HepG2 (cell line): Measurements from ENCODE around the gene HTRA2. TPM values are rescaled to one million over a fixed set of nuclear protein-coding genes. Genes with fewer than 3 reads are reported as not detected.

Source experiments
- CREBL2 ChIP-seq: sonication (generic); formaldehyde crosslinking; IDR thresholded peaks from 2 replicates; pipeline ENCODE4 v1.8.1; 2023; ENCODE audit warnings: missing genetic modification reagents, mild to moderate bottlenecking, borderline replicate concordance
- FLYWCH1 ChIP-seq: sonication (generic); formaldehyde crosslinking; IDR thresholded peaks from 2 replicates; pipeline ENCODE4 v1.8.1; 2023; ENCODE audit warnings: mild to moderate bottlenecking, missing genetic modification reagents
- PCBP1 ChIP-seq: fragments of 200-400 bp; formaldehyde crosslinking; IDR thresholded peaks from 2 replicates; pipeline ENCODE4 v1.6.1; 2017; ENCODE audit warnings: mild to moderate bottlenecking, low read depth, low read length, borderline replicate concordance
- ZBTB42 ChIP-seq: sonication (generic); formaldehyde crosslinking; IDR thresholded peaks from 2 replicates; pipeline ENCODE4 v1.5.0; 2020; ENCODE audit warnings: mild to moderate bottlenecking, missing genetic modification reagents
- ZFP37 ChIP-seq: sonication (generic); formaldehyde crosslinking; IDR thresholded peaks from 2 replicates; pipeline ENCODE4 v1.4.0; 2020; ENCODE audit warnings: missing genetic modification reagents, borderline replicate concordance
- ZMAT3 ChIP-seq: sonication (generic); formaldehyde crosslinking; conservative IDR thresholded peaks from 2 replicates; pipeline ENCODE4 v1.7.0; 2021; ENCODE audit warnings: missing genetic modification reagents
- ZNF512B ChIP-seq: sonication (generic); formaldehyde crosslinking; IDR thresholded peaks from 2 replicates; pipeline ENCODE4 v1.5.1; 2020; ENCODE audit warnings: missing genetic modification reagents, mild to moderate bottlenecking, borderline replicate concordance
- ZNF713 ChIP-seq: sonication (generic); formaldehyde crosslinking; IDR thresholded peaks from 2 replicates; pipeline ENCODE4 v1.4.0; 2020; ENCODE audit warnings: mild to moderate bottlenecking, missing genetic modification reagents
- ZNF724P ChIP-seq: sonication (generic); formaldehyde crosslinking; IDR thresholded peaks from 2 replicates; pipeline ENCODE4 v1.8.0; 2022; ENCODE audit warnings: missing genetic modification reagents, borderline replicate concordance
- polyA plus RNA-seq, 8 experiments: library from polyadenylated mRNA; depleted of rRNA in 3 of 8; stranded (reverse) in 7 of 8; unstranded in 1 of 8; fragments of >200 nt; fragmentation: Illumina TruSeq in 4 of 8; extraction: Trizol in 4 of 8; gene quantifications; 2 replicates each; pipeline versions ENCODE4 v1.2.1 to v1.2.3, GENCODE V29; 2011 to 2016; ENCODE audit warnings: low read depth in 4 of 8, missing spikeins in 1 of 8, mixed read lengths in 1 of 8; ENCODE audit not compliant: insufficient read depth in 1 of 8
- total RNA-seq, 5 experiments: library from RNA; depleted of rRNA; stranded (reverse); fragments of >200 nt; fragmentation: Illumina TruSeq; extraction: Trizol; gene quantifications; 2 replicates each; pipeline ENCODE4 v1.2.3, GENCODE V29; 2016; ENCODE audit warnings: low read depth in 1 of 5

HTRA2 gene
- total and polyA plus RNA-seq, 2 of the 13 experiments (the other 11 are each of a cell fraction or from before 2014, with no cell fraction given) = 47.7 to 50.3 TPM

- TF ChIP-seq PCBP1 = no peak
- no peak for TF ChIP-seq ZFP37 (CRISPR knock-in tag)
- no peak for TF ChIP-seq ZNF512B (CRISPR knock-in tag)
- no peak for TF ChIP-seq ZNF713
- TF ChIP-seq ZNF724P (CRISPR knock-in tag) = no peak
- no peak for TF ChIP-seq CREBL2 (CRISPR knock-in tag)
- no peak for TF ChIP-seq ZBTB42 (CRISPR knock-in tag)
- no peak for TF ChIP-seq ZMAT3
- TF ChIP-seq FLYWCH1 (CRISPR knock-in tag) = no peak
These were observed 43.6 kb upstream of the HTRA2 start (continued) for GRCh38 chr2:74486141-74486540.
